HG03469 (cell line): ENCODE results near the gene MEIS1.

Source experiments
- ATAC-seq: cut with Tn5 transposase; IDR thresholded peaks from one replicate; pipeline ENCODE4 v1.9.1; 2021; ENCODE audit warnings: mild to moderate bottlenecking, moderate library complexity, moderate number of reproducible peaks; ENCODE audit not compliant: unreplicated experiment

MEIS1 gene

GRCh38 chr2:66498289-66498975, 63.5 kb downstream of the MEIS1 start:
- ATAC-seq: no peak

- ATAC-seq: no peak
Measured at GRCh38 chr2:66501267-66501666, 66.3 kb downstream of the MEIS1 start.

GRCh38 chr2:66506265-66506664, 71.3 kb downstream of the MEIS1 start:
- ATAC-seq: no peak

- no peak for ATAC-seq
Measured at GRCh38 chr2:66507673-66508201, 72.8 kb downstream of the MEIS1 start.

GRCh38 chr2:66508484-66509071, 73.7 kb downstream of the MEIS1 start:
- no peak for ATAC-seq

GRCh38 chr2:66509326-66509811, 74.4 kb downstream of the MEIS1 start:
- no peak for ATAC-seq

- no peak for ATAC-seq
Measured at GRCh38 chr2:66512626-66513025, 77.7 kb downstream of the MEIS1 start.

- no peak for ATAC-seq
Measured at GRCh38 chr2:66515743-66516142, 80.8 kb downstream of the MEIS1 start.

GRCh38 chr2:66516499-66516898, 81.6 kb downstream of the MEIS1 start:
- no peak for ATAC-seq

- no peak for ATAC-seq
Measured at GRCh38 chr2:66517772-66518171, 82.8 kb downstream of the MEIS1 start.

GRCh38 chr2:66519264-66519843, 84.4 kb downstream of the MEIS1 start:
- no peak for ATAC-seq

GRCh38 chr2:66521291-66521922, 86.5 kb downstream of the MEIS1 start:
- ATAC-seq: no peak

- ATAC-seq: no peak
Measured at GRCh38 chr2:66522611-66523376, 87.9 kb downstream of the MEIS1 start.

GRCh38 chr2:66523377-66523969, 88.5 kb downstream of the MEIS1 start:
- no peak for ATAC-seq

- no peak for ATAC-seq
Measured at GRCh38 chr2:66523990-66524389, 89.1 kb downstream of the MEIS1 start.

- no peak for ATAC-seq
Measured at GRCh38 chr2:66525606-66526005, 90.7 kb downstream of the MEIS1 start.

- no peak for ATAC-seq
Measured at GRCh38 chr2:66526180-66526579, 91.3 kb downstream of the MEIS1 start.

- no peak for ATAC-seq
Measured at GRCh38 chr2:66528974-66529724, 94.2 kb downstream of the MEIS1 start.

GRCh38 chr2:66530651-66531050, 95.7 kb downstream of the MEIS1 start:
- no peak for ATAC-seq

- no peak for ATAC-seq
Measured at GRCh38 chr2:66531155-66531554, 96.2 kb downstream of the MEIS1 start.
